ENCODE measurements around the gene PADI1. TPM values are rescaled to one million over a fixed set of nuclear protein-coding genes. Genes with fewer than 3 reads are reported as not detected.

Gene PADI1
- total and polyA plus RNA-seq, 2 experiments from 2014 or later = not detected

DNA sequence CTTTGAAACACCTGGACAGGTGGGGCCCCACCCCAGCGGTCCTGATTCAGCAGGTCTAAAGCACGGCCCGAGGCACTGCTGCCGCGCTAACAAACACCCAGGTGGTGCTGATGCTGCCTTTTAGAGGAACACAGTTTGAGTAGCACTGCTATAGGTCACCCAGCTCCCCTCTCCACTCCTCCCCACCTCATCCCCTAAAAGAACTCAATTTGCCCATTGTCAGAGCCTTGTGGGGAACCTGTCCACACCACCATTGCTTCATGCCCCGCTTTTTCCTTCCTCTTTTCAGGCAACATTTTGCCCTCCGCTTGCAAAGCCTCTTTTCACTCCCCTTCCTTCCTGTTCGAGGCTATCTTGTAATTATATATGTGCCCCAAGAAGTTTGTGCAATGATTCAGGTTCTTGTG is 76.8 kb downstream of the PADI1 start:
- Histone ChIP-seq H3K9me3 (ENCODE audit: low read depth) (no peaks in the 10 kb centered on the region), H3K27me3 (peaks cover 3% of the 10 kb centered on the region), H3K4me2 (no peak overlapping the region), H3K27ac (no peak overlapping the region), H3K9me2 (replicated peaks; ENCODE audit: insufficient read depth) (no peaks in the 10 kb centered on the region), H3K4me3 (no peak overlapping the region), H3K36me3 (replicated peaks; ENCODE audit: insufficient read depth, low read depth) (no peaks in the 10 kb centered on the region), H4K20me1 (ENCODE audit: insufficient read depth, poor library complexity, severe bottlenecking) (no peaks in the 10 kb centered on the region), H3K4me1 (ENCODE audit: insufficient read depth) (no peaks in the 10 kb centered on the region), H2AFZ (no peak overlapping the region), H3K79me2 (no peaks in the 10 kb centered on the region)
- no peak for DNase-seq (ENCODE audit: low spot score)
- no peak for TF ChIP-seq EZH2 (IDR thresholded peaks at IDR 0.05; ENCODE audit: borderline replicate concordance)
- no peak for TF ChIP-seq CTCF (IDR thresholded peaks at IDR 0.05; ENCODE audit: poor library complexity)
- TF ChIP-seq EZH2phosphoT487 (IDR thresholded peaks at IDR 0.05; ENCODE audit: low read depth, severe bottlenecking, unreplicated experiment) = no peak
- WGBS (ENCODE audit: low lambda C conversion rate, missing lambda C conversion rate) = 78% methylated on average over 8 of the region's 8 CpGs

GRCh38 chr1:17282836-17283235 is 77.9 kb downstream of the PADI1 start:
- Histone ChIP-seq H3K27ac (no peak overlapping the region), H3K4me2 (no peak overlapping the region), H2AFZ (no peak overlapping the region), H3K27me3 (peaks cover 3% of the 10 kb centered on the region), H3K9me2 (replicated peaks; ENCODE audit: insufficient read depth) (no peaks in the 10 kb centered on the region), H3K36me3 (replicated peaks; ENCODE audit: insufficient read depth, low read depth) (no peaks in the 10 kb centered on the region), H3K79me2 (no peaks in the 10 kb centered on the region), H3K4me3 (no peak overlapping the region), H3K4me1 (ENCODE audit: insufficient read depth) (no peaks in the 10 kb centered on the region), H3K9me3 (ENCODE audit: low read depth) (no peaks in the 10 kb centered on the region), H4K20me1 (ENCODE audit: insufficient read depth, poor library complexity, severe bottlenecking) (no peaks in the 10 kb centered on the region)
- no peak for DNase-seq (ENCODE audit: low spot score)
- no peak for TF ChIP-seq CTCF (IDR thresholded peaks at IDR 0.05; ENCODE audit: poor library complexity)
- no peak for TF ChIP-seq EZH2phosphoT487 (IDR thresholded peaks at IDR 0.05; ENCODE audit: low read depth, severe bottlenecking, unreplicated experiment)
- TF ChIP-seq EZH2 (IDR thresholded peaks at IDR 0.05; ENCODE audit: borderline replicate concordance) = no peak
- WGBS (ENCODE audit: low lambda C conversion rate, missing lambda C conversion rate) = 87% methylated on average over 5 of the region's 5 CpGs

DNA sequence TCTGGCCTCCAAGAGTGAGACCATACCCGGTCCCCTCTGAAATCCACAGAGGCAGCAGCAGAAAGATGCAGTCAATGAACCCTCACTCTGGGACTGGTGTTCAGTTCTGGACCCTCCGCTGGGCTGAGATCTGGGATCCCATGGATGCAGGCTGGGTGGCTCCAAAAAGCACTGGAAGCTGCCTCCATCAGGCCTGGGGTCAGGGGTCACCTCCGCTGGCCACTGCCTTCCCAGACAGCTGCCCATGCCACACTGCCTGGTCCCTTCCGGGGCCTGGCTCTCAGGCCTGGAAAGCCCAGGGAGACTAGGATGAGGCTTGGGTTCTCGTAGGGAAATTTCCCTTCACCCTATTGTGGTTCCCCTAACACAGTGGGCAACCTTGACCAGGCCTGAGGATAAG is 81.7 kb downstream of the PADI1 start:
- Histone ChIP-seq H3K27me3 (peaks cover 10% of the 10 kb centered on the region), H3K4me1 (ENCODE audit: insufficient read depth) (no peaks in the 10 kb centered on the region), H3K4me3 (no peak overlapping the region), H3K9me2 (replicated peaks; ENCODE audit: insufficient read depth) (no peaks in the 10 kb centered on the region), H3K9me3 (ENCODE audit: low read depth) (no peaks in the 10 kb centered on the region), H3K79me2 (no peaks in the 10 kb centered on the region), H3K4me2 (no peak overlapping the region), H4K20me1 (ENCODE audit: insufficient read depth, poor library complexity, severe bottlenecking) (no peaks in the 10 kb centered on the region), H3K36me3 (replicated peaks; ENCODE audit: insufficient read depth, low read depth) (no peaks in the 10 kb centered on the region), H3K27ac (no peak overlapping the region), H2AFZ (no peak overlapping the region)
- no peak for DNase-seq (ENCODE audit: low spot score)
- WGBS (ENCODE audit: low lambda C conversion rate, missing lambda C conversion rate) = 98% methylated on average over 5 of the region's 5 CpGs
- no peak for TF ChIP-seq EZH2 (IDR thresholded peaks at IDR 0.05; ENCODE audit: borderline replicate concordance)

DNA sequence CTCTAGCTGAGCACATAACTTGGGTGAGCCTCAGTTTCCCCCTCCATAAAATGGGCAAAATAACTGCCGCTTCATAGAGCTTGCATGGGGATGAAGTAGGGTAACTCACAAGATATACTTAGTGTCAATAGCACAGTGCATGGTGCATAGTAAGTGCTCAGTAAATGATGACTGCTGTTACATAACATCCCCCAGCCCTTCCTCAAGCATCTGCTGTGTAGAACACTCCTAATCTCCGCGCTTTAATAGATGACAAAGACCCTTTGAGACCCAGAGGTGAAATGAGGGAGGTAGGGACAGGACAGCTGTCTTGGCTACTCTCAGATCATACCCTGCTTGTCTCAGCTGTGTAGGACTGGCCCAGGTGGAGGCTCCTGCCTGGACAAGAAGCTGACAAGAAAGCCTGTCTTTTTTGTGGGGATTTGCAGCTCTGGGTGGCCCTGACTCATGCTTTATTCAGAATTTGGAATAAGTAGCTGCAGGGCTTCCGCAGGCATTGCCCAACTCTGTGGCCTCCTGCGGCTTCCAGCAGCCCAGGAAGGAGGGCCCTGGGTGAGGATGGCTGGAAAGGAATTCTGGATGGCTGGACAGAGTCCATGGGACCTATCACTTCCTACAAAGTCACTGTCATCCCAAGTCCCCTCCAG is 82.3 kb downstream of the PADI1 start:
- Histone ChIP-seq H2AFZ (no peak overlapping the region), H3K4me2 (no peak overlapping the region), H3K9me3 (ENCODE audit: low read depth) (no peaks in the 10 kb centered on the region), H3K4me3 (no peak overlapping the region), H3K27me3 (peaks cover 10% of the 10 kb centered on the region), H3K9me2 (replicated peaks; ENCODE audit: insufficient read depth) (no peaks in the 10 kb centered on the region), H3K79me2 (no peaks in the 10 kb centered on the region), H3K36me3 (replicated peaks; ENCODE audit: insufficient read depth, low read depth) (no peaks in the 10 kb centered on the region), H4K20me1 (ENCODE audit: insufficient read depth, poor library complexity, severe bottlenecking) (no peaks in the 10 kb centered on the region), H3K27ac (no peak overlapping the region), H3K4me1 (ENCODE audit: insufficient read depth) (no peaks in the 10 kb centered on the region)
- TF ChIP-seq EZH2 (IDR thresholded peaks at IDR 0.05; ENCODE audit: borderline replicate concordance) (no peak), EZH2phosphoT487 (IDR thresholded peaks at IDR 0.05; ENCODE audit: low read depth, severe bottlenecking, unreplicated experiment) (no peak), CTCF (IDR thresholded peaks at IDR 0.05; ENCODE audit: poor library complexity) (no peak)
- DNase-seq (ENCODE audit: low spot score) = no peak
- WGBS (ENCODE audit: low lambda C conversion rate, missing lambda C conversion rate) = 87% methylated on average over 5 of the region's 5 CpGs
